Measurements from ENCODE around the gene L3HYPDH.
A peak's percentile ranks its signal among the peaks of the same experiment; 100 is the strongest.
"Not testable (repeated sequence)": the region's sequence is repeated elsewhere in the genome, so short reads cannot be mapped to it uniquely, and the experiment has no call there.

L3HYPDH gene

GRCh38 chr14:59478540-59478939, 5.7 kb downstream of the L3HYPDH start:
- DNase-seq (ENCODE audit: low spot score), result no peak

GRCh38 chr14:59475709-59476108, 8.5 kb downstream of the L3HYPDH start:
- DNase-seq (ENCODE audit: low spot score), result no peak

GRCh38 chr14:59474172-59474571, 10.0 kb downstream of the L3HYPDH start:
- DNase-seq (ENCODE audit: low spot score), result no peak

GRCh38 chr14:59465316-59466135, 18.7 kb downstream of the L3HYPDH start, which contains the start of gene GPR135:
Gene GPR135 (minus strand): TSS chr14:59465380. CDS start chr14:59465226, 154 bp downstream.
- DNase-seq (ENCODE audit: low spot score), result no peak

- DNase-seq (ENCODE audit: low spot score), result peak; percentile 77
These were observed 19.5 kb downstream of the L3HYPDH start for GRCh38 chr14:59464486-59465315.

GRCh38 chr14:59463787-59464485, 20.3 kb downstream of the L3HYPDH start:
- DNase-seq (ENCODE audit: low spot score), result no peak

- no peak for DNase-seq (ENCODE audit: low spot score)
These were observed 22.3 kb downstream of the L3HYPDH start for GRCh38 chr14:59461891-59462290.

- DNase-seq (ENCODE audit: low spot score), result no peak
These were observed 23.8 kb downstream of the L3HYPDH start for GRCh38 chr14:59460378-59460777.

- DNase-seq (ENCODE audit: low spot score), result no peak
These were observed 25.7 kb downstream of the L3HYPDH start for GRCh38 chr14:59458486-59458885.

GRCh38 chr14:59455411-59455810, 28.8 kb downstream of the L3HYPDH start:
- peak; percentile 25 for DNase-seq (ENCODE audit: low spot score)

GRCh38 chr14:59454139-59454538, 30.1 kb downstream of the L3HYPDH start:
- peak; percentile 83 for DNase-seq (ENCODE audit: low spot score)

- DNase-seq (ENCODE audit: low spot score), result no peak
These were observed 32.4 kb downstream of the L3HYPDH start for GRCh38 chr14:59451849-59452248.

GRCh38 chr14:59450716-59451115, 33.5 kb downstream of the L3HYPDH start:
- DNase-seq (ENCODE audit: low spot score), result no peak

GRCh38 chr14:59448673-59449072, 35.5 kb downstream of the L3HYPDH start:
- not testable (repeated sequence) for DNase-seq (ENCODE audit: low spot score)

- DNase-seq (ENCODE audit: low spot score), result peak; percentile 39
These were observed 44.8 kb downstream of the L3HYPDH start for GRCh38 chr14:59439256-59439965.

- peak; percentile 35 for DNase-seq (ENCODE audit: low spot score)
These were observed 46.0 kb downstream of the L3HYPDH start for GRCh38 chr14:59438195-59438647.

GRCh38 chr14:59435987-59436386, 48.2 kb downstream of the L3HYPDH start:
- DNase-seq (ENCODE audit: low spot score), result no peak

GRCh38 chr14:59435101-59435500, 49.1 kb downstream of the L3HYPDH start:
- DNase-seq (ENCODE audit: low spot score), result no peak

GRCh38 chr14:59429790-59430189, 54.4 kb downstream of the L3HYPDH start:
- no peak for DNase-seq (ENCODE audit: low spot score)

- peak; percentile 36 for DNase-seq (ENCODE audit: low spot score)
These were observed 55.6 kb downstream of the L3HYPDH start for GRCh38 chr14:59428581-59429012.
